Activated CD4-positive, alpha-beta T cell treated with anti-CD3 and anti-CD28 coated beads, Interleukin-2, amount 10 ng/mL, durations not matched to agents 7 days and 5 days (primary cell): Measurements from ENCODE around the gene SIK2. TPM values are rescaled to one million over a fixed set of nuclear protein-coding genes. Genes with fewer than 3 reads are reported as not detected.

Experiments used
- total RNA-seq, 2 experiments: library from RNA; stranded (reverse); gene quantifications; one replicate each; pipeline ENCODE4 v1.2.3, GENCODE V29; 2021

The SIK2 gene
- total RNA-seq, 2 experiments from 2014 or later: 8.2 to 9.6 TPM

Other genes with a start within 250 kb of the SIK2 start
- 1 to 10 TPM; 1.6 to 2.4 TPM for gene POU2AF1, start 223.2 kb upstream of the SIK2 start, total RNA-seq
- not detected for gene BTG4, start 90.1 kb upstream of the SIK2 start, total RNA-seq
- gene HOATZ, start 87.7 kb upstream of the SIK2 start, total RNA-seq: not detected
- under 1 TPM; 0.71 to 0.89 TPM for gene LAYN, start 61.7 kb upstream of the SIK2 start, total RNA-seq
- gene PPP2R1B, start 163.9 kb downstream of the SIK2 start, total RNA-seq: 10 to 100 TPM; 44.7 to 50.2 TPM